Measurements from ENCODE around the gene ENOX2. TPM values are rescaled to one million over a fixed set of nuclear protein-coding genes. Genes with fewer than 3 reads are reported as not detected.

The ENOX2 gene
- total RNA-seq, 4 donors from 2014 or later, result 10.2 to 27.0 (median 12.9) TPM

DNA sequence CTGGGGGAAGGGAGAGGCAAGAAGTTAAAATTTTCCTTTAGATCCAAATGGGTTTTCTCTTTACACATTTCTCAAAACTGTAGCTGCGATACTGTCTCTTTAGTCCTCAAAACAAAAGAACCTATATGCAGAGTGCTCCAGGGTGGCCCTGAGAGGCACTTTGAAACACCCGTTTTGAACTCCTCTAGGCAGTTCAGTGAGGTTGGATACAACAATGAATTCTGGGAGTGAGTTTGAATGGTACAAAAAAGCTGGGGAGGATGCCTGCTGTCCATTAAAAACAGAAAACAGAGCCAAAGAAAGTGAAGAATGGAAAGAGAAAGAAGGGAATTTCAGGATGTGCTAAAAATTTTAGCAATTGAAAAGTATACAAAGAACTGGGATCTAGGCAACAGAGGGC lies 23.1 kb downstream of the ENOX2 start:
- ATAC-seq (ENCODE audit: low FRiP score) (no peak), DNase-seq (ENCODE audit: low spot score) (no peak)
- TF ChIP-seq, protein P1, sequence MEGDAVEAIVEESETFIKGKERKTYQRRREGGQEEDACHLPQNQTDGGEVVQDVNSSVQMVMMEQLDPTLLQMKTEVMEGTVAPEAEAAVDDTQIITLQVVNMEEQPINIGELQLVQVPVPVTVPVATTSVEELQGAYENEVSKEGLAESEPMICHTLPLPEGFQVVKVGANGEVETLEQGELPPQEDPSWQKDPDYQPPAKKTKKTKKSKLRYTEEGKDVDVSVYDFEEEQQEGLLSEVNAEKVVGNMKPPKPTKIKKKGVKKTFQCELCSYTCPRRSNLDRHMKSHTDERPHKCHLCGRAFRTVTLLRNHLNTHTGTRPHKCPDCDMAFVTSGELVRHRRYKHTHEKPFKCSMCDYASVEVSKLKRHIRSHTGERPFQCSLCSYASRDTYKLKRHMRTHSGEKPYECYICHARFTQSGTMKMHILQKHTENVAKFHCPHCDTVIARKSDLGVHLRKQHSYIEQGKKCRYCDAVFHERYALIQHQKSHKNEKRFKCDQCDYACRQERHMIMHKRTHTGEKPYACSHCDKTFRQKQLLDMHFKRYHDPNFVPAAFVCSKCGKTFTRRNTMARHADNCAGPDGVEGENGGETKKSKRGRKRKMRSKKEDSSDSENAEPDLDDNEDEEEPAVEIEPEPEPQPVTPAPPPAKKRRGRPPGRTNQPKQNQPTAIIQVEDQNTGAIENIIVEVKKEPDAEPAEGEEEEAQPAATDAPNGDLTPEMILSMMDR (IDR thresholded peaks at IDR 0.05), result no peak

DNA sequence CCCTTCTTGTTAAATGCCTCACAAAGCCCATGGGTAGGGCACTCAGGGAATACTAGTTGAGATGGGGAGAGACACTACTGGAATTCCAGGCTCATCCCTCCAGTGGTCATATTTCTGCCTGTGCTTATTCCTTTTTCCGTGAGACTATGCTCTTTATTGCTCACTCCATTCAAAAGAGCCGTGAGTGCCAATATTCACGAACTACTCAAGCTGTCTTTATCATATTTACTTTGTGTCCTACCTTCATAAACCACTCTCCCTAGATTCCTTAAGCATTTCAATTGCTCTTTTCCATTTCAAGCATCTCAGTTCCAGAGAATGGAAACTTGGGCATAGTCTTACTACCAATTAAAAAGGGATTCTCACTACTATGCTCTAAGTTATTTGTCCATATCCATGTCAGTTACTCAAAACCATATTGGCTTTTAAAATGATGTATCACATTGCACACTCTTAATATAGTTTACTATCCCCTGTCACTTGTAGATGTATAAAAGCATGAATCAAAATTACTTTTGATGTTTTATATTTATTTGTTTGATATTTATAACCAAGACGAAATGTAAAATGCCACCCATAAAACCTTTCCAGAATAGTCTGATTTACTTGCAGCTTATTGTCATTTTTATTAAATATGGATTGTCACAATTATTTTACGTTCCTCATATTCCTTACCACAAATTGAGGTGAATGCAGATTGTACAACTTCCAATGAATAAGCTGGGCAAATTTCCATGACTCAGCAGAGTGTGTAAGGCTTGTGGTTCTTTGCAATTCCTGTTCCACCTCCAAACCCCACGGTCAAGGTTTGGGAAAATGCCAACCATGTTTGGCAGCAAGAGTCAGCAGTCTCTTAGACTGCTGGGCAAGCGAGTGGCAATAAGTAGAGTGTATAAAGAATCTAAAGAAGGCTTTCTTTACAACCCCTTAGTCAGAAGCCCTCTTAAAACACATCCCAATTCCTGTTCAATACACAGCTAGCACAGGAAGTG lies 24.4 kb downstream of the ENOX2 start:
- TF ChIP-seq, protein P1 (IDR thresholded peaks at IDR 0.05), result no peak
- ATAC-seq (ENCODE audit: low FRiP score) (no peak), DNase-seq (ENCODE audit: low spot score) (no peak)

DNA sequence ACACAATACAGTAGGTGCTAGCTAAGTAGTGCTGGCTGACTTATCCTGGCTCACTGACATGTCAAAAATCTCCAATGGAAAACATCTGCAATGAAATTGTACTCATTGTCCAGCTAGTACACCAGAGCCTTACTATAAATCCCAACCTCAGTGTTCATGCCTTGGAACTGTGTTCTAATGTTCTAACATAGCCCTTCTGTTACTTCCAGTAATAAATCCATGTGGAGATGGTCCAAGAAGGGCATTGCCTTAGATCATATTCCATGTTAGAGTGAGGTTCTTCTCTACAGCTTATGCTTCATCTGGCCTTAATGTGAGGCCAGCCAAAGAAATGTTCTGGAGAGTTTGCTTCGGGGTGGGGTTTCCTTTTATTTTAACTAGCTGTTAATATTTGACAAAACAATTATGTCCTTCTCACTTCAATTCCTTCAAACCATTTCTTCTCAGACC lies 25.1 kb downstream of the ENOX2 start:
- ATAC-seq (ENCODE audit: low FRiP score) (no peak), DNase-seq (ENCODE audit: low spot score) (no peak)
- TF ChIP-seq, protein P1 (IDR thresholded peaks at IDR 0.05), result no peak

DNA sequence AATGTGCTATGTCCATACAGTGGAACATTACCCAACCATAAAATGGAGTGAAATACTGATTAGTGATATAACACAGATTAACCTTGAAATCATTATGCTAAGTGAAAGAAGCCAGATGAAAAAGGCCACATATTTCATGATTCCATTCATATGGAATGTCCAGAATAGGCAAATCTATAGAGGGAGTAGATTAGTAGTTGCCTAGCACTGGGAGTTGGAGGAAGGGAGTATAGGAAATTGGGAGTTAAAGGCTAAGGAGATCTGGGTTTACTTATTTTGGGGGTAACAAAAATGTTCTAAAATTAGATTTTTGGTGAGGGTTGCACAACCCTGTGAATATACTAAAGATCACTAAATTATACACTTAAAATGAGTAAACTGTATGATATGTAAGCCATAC lies 26.8 kb downstream of the ENOX2 start:
- TF ChIP-seq, protein P1 (IDR thresholded peaks at IDR 0.05), result no peak
- no peak for ATAC-seq (ENCODE audit: low FRiP score)
- no peak for DNase-seq (ENCODE audit: low spot score)

DNA sequence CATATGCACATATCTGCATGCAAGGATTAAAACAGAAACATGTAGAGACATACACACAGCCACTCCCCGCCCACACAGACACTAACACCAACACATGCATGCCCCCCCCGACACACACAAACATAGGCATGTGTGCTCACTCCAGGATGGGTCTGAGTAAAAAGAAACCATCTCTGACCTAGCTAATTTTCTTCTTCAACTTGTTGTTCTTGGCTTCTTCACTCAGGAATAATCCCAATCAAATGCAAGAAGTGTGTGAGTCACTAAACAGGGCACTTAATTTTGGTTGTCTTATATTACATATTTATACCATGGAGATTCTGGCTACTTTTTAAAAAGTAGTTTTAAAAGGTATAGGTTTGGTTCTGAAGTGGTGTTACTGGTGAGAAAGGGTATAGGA lies 28.3 kb downstream of the ENOX2 start:
- DNase-seq (ENCODE audit: low spot score) (no peak), ATAC-seq (ENCODE audit: low FRiP score) (no peak)
- TF ChIP-seq, protein P1 (IDR thresholded peaks at IDR 0.05), result no peak

DNA sequence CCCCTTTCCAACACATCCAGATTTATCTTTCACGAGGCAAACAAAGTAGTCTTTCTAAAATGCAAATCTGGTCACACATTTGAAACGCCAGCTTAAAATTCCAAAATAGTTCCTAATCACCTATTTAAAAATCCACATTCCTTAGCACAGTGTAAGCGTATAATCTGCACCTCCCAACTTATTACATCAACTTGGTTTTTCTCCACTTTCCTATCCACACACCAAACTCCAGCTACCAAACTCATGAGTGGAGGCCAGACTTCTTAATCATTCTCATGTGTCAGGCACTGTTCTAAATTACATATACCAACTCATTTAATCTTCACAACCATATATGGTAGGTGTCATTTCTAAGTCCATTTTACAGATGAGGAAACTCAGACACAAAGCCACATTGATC lies 33.8 kb downstream of the ENOX2 start:
- TF ChIP-seq, protein P1 (IDR thresholded peaks at IDR 0.05), result no peak
- ATAC-seq (ENCODE audit: low FRiP score) (no peak), DNase-seq (ENCODE audit: low spot score) (no peak)

DNA sequence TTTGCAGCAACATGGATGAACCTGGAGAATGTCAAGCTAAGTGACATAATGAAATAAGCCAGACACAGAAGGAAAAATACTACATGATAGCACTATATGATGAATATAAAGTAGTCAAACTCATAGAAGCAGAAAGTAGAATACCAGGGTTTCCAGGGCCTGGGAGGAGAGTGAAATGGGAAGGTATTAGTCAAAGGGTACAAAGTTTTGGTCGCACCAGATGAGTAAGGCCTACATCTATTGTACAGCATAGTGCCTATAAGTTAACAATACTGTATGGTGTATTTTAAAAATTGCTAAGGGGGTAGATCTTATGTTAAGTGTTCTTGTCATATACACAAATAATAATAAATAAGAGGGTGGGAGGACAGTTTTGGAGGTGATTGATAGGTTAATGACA lies 41.5 kb downstream of the ENOX2 start:
- no peak for DNase-seq (ENCODE audit: low spot score)
- no peak for ATAC-seq (ENCODE audit: low FRiP score)
- TF ChIP-seq, protein P1 (IDR thresholded peaks at IDR 0.05), result no peak
